Testis (tissue), 2 donors: ENCODE data around the gene ANKS1B.

ENCODE experiments used
- POLR2A ChIP-seq: fragments of 450-650 bp; IDR thresholded peaks from one replicate; pipeline ENCODE4 v1.6.1; 2017; ENCODE audit warnings: antibody characterized with exemption, mild to moderate bottlenecking, moderate library complexity
- TF ChIP-seq, protein P1 (sequence below), 3 experiments: fragments of 450-650 bp in 2 of 3; fragments of 200-600 bp in 1 of 3; sonication (generic) in 1 of 3; IDR thresholded peaks; one replicate each; pipeline ENCODE4 v1.5.1; 2016 to 2019; ENCODE audit warnings: antibody characterized with exemption in 3 of 3, mild to moderate bottlenecking in 2 of 3, moderate library complexity in 1 of 3

DNA sequence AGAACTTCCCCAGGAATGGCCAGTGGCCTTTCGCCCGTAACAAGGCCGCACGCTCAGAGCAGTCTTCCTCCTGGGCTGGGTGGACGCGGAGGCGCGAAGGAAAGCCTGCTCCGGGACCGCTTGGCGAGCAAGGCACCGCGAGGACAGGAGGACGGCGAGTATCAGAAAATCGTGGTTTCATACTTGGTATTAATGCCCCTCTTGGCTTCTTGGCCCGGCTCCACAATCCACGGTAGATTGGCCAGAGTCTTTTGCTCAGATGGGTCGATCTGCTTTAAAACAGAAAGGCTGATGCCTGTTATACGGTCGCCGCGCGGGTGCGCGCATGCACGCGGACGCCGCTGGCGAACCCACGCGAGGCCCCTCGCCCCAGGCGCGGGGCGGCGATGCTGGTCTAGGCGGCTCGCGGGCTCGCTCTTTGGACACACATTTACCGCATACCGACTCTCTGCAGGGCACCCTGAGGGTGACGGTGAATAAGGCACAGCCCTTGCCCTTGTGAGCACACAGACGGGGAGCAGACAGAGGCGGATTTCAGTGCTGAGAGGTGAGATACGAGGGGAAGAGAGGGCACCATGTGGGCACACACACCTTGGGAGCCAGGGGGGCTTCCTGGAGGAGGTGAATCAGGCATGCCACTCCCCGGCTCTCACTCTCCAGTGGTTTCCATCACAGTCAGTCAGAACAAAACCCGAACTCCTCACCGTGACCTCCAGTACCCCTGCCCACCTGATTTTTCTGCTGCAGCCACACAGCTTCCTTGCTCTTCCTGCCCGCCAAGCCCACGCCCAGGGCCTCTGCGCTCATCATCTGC lies 1239.0 kb downstream of the ANKS1B start:
- TF ChIP-seq, protein P1, sequence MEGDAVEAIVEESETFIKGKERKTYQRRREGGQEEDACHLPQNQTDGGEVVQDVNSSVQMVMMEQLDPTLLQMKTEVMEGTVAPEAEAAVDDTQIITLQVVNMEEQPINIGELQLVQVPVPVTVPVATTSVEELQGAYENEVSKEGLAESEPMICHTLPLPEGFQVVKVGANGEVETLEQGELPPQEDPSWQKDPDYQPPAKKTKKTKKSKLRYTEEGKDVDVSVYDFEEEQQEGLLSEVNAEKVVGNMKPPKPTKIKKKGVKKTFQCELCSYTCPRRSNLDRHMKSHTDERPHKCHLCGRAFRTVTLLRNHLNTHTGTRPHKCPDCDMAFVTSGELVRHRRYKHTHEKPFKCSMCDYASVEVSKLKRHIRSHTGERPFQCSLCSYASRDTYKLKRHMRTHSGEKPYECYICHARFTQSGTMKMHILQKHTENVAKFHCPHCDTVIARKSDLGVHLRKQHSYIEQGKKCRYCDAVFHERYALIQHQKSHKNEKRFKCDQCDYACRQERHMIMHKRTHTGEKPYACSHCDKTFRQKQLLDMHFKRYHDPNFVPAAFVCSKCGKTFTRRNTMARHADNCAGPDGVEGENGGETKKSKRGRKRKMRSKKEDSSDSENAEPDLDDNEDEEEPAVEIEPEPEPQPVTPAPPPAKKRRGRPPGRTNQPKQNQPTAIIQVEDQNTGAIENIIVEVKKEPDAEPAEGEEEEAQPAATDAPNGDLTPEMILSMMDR (IDR thresholded peaks at IDR 0.05): no peak
- no peak for TF ChIP-seq POLR2A
